Upper lobe of left lung (tissue), 4 donors: ENCODE data around the gene ETFRF1.

Experiments
- CTCF ChIP-seq, 6 experiments: fragments of 450-650 bp in 4 of 6; fragments of 200-600 bp in 2 of 6; sonication (generic) in 2 of 6; IDR thresholded peaks; one replicate each; pipeline ENCODE4 v1.5.1; 2016 to 2019; ENCODE audit warnings: antibody characterized with exemption in 6 of 6
- EP300 ChIP-seq, 4 donors: sonication (generic); formaldehyde crosslinking; IDR thresholded peaks; one replicate each; pipeline ENCODE4 v1.5.1; 2017; ENCODE audit warnings: antibody characterized with exemption in 4 of 4, control low read depth in 2 of 4

GRCh38 chr12:25162866-25163265 is 32.2 kb upstream of the ETFRF1 start:
- TF ChIP-seq CTCF (IDR thresholded peaks at IDR 0.05) (no peak), EP300 (IDR thresholded peaks at IDR 0.05) (no peak)
